ENCODE data around the gene JAZF1.

JAZF1 gene

DNA sequence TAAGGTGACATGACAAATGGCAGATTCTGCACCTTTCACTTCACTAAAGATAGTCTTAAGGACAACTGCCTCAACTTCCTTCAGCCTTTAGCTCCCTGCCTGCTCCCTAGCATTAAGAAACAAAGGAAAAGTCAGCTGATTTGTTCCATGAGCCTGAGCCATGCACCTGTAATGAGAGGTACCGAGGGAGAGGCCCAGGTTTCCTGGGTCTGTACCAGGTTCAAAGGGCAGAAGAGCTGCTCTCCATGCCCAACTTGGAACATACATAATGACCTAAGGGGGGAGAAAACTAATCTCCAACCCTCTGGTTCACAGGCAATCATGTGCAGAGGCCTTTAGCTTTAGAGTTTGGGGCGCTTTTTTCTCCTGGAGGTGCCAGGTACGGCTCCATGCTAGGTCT, 111.2 kb downstream of the JAZF1 start:
- no peak for DNase-seq

DNA sequence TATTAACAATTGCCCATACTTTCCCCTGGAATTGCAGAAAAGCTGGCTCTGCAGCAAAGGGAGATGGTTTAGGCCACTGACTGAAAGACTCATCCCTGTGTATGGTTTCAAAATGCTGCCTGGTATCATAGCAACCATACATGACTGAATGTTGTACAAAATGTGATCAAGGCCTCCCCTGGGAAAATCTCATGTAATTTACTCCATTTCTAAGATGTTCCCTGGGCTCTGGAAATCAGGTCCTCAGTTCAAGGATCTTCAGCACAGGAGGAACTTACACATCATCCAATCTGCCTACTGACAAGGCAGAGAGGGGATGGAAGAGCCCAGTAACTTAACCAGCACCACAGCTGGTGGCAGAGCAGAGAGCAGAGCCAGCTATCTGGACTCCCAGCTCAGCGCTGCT, 111.8 kb downstream of the JAZF1 start:
- peak; percentile 20 for DNase-seq

DNA sequence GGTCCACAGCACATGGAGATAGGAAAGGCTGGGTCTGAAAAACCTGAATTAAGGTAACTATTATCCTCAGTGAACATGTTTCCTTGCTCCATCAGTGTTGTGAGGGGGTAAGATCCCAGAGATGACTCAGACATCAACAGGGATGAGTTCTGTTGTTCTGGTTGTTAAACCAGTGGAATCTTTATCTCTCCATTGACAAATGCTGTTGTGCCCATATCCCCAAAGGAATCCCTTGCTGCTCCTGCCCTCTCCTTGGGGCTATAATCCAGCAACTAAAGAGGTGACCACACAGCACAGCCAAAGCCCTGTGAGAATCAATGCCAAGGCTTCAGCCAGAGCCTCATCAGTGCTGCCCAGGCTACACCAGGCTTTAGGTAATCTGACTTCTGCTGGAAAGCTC, 113.4 kb downstream of the JAZF1 start:
- no peak for DNase-seq

DNA sequence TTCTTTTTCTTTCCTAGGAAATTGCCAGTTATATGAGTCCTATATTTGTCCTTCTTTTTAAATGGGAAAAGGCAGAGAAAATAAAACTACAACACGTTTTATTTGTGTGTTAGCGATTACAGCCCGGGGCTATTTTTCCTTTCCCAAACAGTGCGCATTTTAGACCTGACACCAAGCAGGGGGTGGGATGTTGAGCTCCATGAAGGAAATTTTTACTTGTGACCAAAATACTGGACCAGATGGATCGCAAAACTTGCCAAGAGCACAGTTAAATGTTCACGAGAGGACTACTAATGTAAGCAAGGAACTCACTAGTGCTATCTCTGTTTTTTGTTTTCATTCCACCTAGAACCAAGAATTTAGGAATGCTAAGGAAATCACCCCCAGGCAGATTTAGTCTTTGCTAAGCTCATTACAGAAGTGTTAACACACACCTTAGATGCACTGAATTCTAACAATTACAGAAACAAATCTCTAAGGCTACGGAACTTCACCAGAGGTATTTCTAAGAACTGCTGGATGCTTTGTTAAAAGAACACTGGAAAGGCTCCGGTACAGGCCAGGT, 114.8 kb downstream of the JAZF1 start:
- no peak for DNase-seq

DNA sequence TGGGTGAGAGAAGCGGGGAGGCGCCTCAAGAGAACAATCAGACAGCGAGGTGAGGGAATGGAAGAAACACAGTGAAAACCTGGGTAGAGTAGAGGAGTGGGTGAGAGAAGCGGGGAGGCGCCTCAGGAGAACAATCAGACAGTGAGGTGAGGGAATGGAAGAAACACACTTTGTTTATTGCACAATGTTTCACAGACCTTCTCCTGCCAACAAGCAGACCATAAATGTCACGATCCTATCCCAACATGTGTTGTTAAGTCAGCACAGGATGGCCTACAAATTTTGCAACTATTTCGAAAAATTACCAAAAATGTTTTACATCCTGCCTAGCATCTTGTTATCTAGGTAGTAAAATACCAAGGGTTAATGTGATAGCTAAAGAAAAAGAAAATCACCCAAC, 115.3 kb downstream of the JAZF1 start:
- DNase-seq, result no peak

DNA sequence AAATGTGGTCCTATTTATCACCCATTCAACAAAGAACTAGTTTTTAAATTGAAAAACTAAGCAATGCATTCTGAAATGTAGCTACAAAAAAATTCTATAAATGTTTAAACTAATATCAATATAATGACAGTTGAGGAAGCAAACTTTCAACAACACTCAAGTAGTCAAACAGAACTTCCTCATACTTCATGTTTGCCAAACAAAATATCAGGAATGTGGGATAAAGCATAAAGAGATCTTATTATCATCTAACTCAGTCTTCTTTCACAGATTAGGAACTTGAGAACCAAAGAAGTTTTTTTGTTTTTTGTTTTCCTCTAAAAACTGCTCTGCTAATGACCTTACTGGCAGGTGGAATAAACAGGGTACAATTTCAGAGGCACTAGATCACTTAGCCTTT, 116.2 kb downstream of the JAZF1 start:
- DNase-seq, result no peak

DNA sequence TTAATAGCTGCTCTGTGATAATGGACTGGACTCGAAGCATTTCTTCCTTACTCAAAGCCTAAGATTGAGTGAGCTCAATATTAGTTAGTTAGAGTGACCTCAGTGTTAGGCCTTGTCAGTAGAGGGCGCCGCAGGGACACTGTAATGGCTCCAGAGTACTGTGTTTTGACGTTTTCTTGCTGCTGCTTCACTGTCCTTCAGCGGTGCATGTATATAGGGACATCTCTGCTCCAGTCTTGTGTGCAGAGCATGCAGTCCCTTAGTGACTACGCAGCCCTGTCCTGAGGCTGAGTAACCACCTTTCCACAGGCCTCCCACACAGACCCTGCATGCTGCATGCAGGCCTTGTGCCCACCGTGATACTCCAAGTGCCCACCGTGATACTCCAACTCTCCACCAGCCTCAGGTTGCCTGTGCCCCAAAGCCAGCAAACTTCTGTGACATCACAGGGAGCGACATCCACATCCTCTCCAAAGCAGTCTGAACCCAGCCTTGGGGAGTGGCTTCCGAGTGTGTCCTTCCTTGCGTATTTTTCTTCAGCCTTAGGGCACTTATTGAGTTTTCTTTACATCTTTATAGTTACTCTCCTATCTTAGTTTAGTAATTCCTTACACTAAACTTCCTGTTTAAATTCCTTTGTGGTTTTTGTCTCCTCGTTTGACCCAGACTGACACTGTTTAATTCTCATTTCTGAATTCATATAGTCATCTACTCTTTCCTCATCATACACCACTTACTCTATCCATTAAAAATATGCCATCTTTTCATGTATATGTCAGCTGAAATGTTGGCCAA, 118.2 kb downstream of the JAZF1 start:
- peak; percentile 86 for DNase-seq

DNA sequence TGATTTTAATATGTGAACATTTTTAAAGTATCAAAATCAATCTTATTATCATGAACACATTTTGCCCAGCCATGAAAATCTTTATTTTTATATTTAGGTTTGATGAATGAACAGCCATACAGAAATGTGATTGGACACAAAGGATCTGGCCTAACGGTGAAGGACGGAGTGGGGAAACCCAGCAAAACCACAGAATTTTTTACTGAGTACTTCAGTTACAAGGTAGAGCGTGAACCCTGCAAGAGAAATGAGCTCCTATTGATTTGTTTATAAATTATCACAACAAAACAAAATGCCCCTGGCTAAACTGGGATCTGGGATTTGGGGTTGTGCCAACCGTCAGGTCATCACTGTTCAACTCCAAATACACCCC, 118.8 kb downstream of the JAZF1 start:
- DNase-seq, result no peak

DNA sequence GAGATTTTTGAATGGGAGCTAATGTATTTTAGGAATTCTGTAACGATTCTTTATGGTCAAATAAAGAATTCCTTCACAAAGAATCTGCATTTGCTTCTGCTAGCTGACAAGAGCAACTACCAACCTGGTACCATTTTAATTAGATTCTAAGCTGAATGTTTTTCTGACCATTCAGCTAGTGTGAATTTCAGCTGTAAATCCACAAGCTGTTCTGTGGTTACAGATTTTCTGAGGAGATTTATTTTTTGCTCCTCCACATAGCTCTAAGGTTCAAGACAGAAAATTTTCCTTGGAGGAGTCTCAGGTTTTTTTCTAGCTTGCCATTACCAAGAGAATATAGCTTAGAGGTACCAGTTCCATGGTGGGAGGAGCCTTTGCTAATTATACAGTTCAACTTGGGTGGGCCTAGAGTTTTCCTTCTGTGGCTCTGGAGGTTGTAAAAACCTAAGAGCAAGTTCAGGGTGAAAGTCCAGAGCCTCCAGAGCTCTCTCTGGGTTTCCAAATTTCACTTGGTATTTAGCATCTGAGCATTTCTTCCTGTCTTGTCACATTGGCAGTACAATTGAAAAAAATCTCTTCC, 120.1 kb downstream of the JAZF1 start:
- DNase-seq, result no peak

DNA sequence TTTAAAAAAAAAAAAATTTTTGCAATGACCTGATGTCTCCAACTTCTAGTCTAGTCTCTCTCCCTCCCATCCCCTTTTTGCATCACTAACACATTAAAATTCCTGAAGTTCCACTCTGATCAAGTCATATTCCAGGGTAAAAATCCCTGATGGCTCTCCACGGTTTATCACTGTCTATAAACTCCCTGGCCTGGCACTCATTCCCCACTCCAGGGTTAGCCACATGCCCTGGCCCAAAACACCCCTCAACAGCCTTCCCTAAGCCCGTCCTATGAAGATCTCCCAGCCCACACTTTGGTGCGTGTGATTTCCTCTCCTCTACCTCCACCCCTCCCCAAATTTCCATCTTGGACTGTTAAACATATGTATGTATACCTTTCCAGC, 125.4 kb downstream of the JAZF1 start:
- DNase-seq, result no peak

DNA sequence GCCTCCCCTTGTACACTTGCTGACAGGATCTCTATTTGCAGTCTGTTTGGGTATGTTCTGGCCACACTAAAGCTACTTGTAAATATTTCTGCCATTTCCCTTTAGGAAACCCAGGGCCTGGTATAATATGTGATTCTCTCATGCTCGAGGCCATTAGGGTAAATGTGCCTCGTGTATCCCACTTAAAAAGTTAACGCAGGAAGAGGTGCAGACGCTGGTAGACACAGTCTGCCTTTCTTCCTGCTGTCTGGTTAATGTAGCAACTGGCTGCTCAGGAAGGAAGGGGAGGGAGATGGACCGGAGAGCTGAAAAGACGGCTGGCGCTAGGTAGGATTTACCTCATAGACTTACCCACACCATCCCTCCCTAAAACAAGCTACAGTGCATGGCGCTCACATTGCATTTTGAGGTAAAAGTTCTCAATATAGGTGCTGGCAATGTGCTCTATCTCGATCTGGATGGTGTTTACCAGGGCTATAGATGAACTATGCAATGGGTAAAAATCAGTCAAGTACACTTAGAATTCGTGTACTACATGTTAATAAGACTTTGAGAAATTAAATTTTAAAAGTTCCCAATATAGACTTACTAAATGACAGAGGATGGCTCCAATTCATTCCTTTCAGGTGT, 125.9 kb downstream of the JAZF1 start:
- no peak for DNase-seq

DNA sequence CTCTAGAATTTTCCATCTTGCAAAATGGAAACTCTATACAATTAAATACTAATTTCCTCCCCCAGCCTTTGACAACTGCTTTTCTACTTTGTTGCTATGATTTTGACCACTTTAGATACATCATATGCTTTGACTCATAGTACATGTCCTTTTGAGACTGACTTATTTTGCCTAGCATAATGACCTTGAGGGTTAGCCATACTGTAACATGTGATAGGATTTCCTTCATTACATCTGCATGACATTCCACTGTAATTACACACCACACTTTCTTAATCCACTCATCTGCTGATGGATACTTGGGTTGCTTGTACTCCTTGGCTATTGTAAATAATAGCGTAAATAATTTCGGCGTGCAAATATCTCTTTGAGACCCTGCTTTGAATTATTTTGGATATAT, 127.7 kb downstream of the JAZF1 start:
- no peak for DNase-seq

DNA sequence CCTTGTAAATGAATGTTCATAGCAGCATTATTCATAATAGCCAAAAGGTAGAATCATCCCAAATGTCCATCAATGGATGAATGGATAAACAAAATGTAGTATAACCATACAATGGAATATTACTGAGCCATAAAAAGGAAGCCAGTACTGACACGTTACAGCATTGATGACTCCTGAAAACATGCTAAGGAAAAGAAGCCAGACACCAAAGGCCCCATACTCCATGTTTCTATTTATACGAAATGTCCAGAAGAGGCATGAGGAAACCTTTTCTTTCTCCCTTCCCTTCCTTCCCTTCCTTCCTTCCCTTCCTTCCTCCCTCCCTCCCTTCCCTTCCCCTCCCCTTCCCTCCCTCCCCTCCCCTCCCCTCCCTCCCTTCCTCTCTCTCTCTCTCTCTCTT, 131.9 kb downstream of the JAZF1 start:
- no peak for DNase-seq

DNA sequence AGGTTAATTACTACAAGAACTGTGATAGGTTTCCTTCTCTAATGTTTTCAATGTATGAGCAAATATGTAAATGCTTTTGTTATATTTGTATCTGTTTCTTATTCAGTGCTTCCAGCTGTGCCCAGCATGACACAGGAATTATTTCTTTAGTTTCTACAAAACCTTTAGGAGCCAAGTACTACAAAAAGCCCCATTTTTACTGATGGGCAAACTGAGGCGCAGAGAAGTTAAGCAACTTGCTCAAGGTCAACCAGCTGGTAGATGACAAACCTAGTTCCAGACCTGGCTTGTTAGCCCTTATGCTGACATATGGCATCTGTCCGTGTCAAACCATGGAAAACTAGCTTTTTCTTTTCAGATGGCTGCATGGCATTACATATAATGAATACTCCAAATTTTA, 134.6 kb downstream of the JAZF1 start:
- DNase-seq, result no peak

DNA sequence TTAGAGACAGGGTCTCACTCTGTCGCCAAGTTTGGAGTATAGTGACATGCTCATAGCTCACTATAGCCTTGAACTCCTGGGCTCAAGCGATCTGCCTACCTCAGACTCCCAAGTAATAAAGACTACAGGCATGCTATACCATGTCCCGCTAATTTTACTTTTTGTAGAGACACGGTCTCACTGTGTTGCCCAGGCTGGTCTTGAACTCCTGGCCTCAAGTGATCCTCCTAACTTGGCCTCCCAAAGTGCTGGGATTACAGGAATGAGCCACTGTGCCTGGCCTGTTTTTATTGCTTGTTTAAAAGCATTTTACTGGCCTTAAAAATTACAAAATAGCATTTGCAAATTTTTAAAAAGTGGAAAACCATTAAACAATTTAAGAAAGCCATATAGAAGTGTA, 135.0 kb downstream of the JAZF1 start:
- no peak for DNase-seq

DNA sequence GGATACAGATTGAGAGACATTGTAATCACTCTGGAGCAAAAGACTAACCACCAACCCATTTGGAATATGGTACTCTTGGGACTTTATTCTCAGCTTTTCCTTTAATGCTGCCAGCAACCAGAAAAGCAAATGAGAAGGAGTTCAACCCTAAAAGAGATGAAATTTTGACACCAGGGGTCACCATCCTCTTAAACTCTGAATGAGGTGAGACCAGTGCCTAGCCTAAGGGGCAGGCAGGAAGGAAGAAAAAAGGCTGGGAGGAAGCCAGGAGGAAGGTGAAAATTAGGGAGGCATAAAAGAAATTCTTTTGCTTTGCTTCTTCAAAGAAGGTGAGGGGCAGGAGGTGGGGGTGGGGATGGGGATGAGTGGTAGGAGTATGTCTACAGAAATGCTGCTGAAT, 135.8 kb downstream of the JAZF1 start:
- DNase-seq, result no peak

DNA sequence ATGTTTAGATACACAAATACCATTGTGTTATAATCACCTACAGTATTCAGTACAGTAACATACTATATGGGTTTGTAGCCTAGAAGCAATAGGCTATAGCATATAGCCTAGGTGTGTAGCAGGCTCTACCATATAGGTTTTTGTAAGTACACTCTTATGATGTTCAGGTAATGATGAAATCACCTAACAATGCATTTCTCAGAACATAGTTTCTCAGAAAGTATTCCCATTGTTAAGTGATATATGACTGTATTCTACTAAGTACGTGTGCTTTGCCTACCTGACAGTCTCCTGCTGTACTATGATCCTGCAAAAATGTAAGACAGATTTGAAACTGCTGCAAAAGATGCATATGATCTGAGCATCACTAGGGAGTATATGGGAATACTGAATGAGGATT, 137.9 kb downstream of the JAZF1 start:
- no peak for DNase-seq

DNA sequence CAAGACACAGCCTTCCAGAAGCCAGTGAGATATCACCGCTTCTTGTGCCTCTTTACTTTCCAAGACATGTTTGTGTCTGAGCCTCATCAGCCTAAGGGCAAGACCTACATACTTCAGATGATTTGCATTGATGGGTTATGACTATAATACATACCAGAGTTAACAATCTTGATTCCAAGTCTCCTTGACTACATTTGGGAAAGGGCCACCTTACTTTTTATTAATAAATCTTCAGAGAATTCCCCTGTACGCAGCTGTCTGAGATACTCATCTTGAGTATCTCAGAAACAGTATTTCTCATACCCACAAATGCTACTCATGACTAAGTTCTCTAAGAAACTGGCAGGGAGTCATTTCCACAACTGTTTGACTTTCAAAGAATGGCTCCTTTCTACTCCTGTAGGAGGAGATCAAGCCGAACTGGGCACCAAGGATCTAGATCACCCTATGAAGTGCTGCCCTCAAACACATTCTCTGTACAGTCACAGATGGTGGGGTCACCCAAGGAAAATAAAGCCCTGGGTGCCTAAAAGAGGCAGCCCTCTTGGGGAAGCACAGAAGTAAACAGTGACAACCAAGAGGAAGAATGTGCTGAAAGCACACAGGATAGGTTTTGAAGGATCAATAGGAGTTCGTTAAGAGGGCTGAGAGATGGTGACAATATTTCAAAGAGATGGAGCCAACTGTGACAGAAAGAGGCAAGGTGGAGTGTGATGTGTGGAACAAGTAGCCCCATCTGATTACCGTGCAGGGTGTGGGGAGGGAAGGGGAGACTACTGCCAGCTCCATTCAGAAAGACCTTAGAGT, 138.9 kb downstream of the JAZF1 start:
- DNase-seq, result no peak

DNA sequence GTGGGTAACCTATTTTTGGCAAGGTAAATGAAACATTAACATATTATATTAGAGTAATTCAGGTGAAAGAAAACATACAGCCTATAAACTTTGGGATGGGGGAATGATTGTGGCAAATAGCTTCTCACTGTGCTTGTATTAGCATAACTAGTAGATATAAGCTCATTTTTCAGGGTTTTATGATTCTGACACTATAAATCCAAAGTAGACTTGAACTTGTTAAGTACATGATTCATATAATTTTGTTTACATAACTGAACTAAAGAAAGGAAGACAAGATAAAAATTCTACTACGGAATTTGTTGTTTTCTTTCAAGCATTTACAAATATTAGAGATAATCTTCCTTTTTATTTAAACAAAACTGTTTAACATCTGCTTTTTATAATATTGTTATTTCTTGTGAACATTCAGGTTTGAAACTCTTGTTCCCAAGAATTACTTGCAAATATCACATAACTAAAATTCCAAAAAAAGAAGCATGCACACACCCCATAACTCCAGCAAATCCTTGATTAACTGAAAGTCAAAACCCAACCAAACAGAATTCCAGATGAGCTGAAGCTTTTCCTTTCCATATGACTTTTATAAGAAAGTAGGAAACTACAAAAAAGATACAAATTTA, 142.3 kb downstream of the JAZF1 start:
- DNase-seq, result no peak

DNA sequence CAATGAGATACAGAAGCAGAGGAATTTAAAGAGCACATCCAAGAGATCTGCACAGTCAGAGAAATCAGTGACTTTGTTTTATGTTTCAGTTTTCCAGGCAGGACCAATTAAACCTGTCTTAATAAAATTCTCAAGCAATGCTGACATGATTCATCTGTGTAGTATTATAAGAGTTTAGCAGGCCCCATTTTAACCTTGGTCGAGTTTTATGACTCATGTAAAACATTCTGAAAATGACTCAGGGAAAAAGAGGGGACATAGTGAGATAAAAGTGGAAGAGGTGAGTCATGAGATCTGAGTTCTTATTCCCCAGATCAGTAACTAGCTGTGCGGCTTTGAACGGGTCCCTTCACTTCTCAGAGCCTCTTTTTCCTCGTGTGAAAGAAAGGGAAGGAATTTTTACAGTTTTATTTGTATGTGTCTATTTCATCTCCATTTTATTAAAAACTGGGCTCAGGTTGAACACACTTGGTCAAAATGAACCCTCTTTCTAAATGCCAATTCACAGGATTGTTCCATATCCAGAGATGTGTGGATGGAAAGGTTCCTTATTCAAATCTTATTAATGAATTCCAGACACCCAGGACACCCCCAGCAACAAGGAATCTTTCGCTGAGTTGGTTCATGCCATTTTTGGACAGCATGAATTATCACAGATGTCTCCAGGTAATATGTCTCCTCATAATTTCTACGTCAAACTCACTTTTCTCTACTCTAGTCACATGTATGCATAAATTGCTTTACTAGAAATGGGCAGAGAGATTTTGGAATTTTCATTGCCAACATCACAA, 143.2 kb downstream of the JAZF1 start:
- DNase-seq, result no peak

DNA sequence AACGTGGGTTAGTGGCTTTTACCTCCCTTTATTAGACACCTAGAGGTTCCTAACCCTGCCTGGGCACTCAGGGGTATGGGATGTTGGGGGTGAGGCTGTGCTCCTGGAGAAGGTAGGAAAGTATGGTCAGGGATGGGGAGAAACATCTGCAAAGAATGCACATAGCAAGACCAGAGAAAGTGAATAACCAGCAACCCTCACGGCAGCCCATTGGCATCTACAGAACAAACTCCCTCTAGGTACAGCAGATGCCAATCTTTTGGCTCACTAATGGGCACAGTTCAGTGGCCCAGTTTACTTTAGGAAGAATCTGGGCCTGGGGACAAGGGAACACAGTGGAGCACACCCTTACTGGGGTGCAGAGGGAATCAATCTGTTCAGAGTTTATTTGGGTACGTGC, 143.9 kb downstream of the JAZF1 start:
- DNase-seq, result no peak

DNA sequence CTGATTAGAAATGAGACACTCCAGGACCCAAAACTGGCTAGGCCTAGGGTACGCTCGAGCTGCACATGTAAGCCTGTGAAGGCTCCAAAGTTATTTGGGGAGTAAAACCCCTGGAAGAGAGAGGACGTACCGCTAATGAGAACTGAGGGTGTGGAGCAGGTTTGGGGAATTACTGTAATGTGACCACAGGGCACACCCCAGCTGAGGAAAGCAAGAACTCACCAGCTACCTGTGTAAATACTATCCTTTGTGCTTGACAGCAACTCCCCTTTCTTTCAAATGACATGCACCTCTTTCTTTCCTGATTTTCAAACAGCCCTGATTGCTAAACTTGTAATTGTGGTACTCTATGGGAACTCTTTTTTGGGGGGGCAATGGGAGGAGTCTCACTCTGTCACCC, 147.2 kb downstream of the JAZF1 start:
- DNase-seq, result no peak

Measured in NCI-H1092 (cell line).